Left forelimb (tissue), 1 donor: ENCODE results near the gene MCTP1.

Source experiments
- DNase-seq: peaks from one replicate; pipeline ENCODE4 v3.0.0-alpha.2; 2018; ENCODE audit warnings: low spot score

Gene MCTP1

DNA sequence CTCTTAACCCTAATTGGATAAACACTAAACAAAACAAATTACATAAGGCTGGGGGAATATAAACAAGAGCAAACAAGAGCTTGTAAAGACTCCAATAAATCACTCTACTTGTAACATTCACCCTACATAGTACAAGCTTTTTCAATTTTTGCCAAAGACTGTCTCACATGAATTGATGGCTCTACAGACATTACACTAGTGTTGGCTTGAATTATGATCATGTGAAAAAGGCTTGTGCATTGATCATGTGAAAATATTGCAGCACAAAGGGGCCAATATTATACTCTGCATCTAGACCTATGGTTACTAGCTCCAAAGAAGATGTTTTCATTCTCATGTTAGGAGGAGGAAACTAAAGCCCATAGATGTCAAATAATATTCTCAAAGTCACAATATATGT lies 212.6 kb downstream of the MCTP1 start:
- DNase-seq = no peak

DNA sequence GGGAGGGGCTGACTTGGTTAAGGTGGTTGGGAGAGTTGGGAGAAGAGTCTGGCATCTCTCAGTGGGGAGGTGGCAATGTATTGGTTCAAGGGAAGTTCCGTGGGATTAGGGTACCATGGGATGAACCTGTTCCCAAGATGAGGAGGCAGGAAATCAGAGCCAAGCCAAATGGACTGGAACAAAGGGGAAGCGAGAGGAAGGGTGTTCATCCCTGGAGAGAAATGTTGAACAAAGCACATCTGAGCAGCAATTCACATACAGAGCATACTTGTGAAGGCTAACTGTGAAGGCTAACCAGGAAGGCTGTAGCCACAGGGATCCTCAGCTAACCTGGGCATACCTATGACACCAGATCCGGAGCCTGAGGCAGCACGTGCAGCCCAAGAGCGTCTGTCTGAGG lies 214.0 kb downstream of the MCTP1 start:
- DNase-seq = no peak

DNA sequence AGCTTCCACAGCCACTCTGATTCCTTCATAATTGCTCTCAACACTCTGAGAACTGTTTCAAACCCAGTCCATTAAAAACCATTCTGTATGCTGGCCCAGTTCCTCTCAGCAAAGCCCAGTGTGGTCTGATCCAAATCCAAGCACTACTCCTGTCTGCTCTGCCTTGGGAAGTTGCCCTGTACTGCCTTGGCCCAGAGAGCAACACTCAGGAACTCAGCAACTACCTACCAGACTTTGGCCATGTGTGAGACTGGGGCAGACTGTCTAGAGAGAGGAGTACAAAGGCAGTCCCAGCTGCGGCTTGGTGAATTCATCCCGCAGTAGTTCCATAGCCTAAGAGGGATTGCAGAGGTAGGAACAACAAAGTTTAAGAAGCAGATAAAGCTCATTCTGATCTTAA lies 214.4 kb downstream of the MCTP1 start:
- no peak for DNase-seq

DNA sequence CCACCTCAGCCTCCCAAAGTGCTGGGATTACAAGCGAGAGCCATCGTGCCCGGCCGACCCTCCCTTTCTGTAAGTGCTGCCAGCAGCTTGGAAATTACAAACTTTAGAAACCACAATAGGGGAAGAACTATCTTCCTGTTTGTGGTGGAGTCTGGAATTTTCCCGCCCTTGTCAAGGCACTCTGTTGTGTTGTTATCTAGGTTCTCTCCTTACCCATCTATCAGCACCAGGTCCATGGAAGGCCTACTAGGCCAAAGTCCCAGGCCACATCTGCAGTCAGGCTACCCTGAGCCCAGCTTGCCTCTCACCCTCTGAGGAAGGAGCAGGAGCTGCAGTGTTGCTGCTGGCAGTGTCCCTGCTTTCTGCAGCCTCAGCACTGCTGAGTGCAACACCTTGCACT lies 214.9 kb downstream of the MCTP1 start:
- DNase-seq = no peak

DNA sequence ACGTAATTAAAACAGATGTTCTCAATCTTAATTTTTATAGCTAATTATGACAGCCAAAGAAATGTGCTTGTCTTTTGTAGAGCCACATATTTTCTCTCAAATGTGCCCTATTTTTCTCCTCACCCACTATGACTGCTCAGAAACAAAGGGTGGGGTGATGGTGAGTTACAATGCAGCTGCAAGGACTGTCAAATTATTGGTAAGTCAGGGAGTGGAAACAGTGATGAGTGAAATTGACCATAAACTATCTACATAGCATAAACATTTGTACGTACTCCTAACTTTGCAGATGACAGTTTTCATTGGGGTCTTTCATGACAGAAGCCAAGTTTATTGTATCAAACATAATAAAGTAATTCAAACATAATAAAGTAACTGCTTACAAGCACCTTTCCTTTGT lies 215.9 kb downstream of the MCTP1 start:
- no peak for DNase-seq

DNA sequence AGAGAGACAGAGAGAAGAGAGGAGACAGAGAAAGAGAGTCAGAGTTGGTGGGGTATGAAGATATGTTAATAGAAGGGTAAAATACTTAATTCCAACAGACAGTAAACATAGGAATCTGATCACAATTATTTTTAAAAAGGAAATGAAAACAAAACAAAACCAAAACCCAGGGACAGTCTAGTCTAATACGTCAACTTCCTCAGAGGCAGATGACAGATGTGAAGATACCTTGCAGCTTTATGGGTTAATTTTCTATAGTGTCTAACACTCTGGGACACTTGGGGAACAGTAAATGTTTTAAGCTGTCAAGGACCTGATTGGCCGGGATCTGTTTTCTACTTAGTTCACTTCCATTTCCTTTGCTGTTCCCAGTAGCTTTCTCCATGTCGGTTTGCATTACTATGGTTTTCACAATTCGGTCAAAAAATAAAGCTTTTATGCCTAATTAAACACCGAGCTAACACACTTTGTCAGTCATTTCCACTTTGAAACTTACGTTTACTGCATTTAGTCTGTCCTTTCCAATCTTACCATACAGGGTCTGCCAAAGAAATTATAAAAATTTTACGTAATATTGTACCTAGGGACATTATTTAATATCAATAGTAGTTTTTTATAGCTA lies 216.5 kb downstream of the MCTP1 start:
- DNase-seq = no peak

DNA sequence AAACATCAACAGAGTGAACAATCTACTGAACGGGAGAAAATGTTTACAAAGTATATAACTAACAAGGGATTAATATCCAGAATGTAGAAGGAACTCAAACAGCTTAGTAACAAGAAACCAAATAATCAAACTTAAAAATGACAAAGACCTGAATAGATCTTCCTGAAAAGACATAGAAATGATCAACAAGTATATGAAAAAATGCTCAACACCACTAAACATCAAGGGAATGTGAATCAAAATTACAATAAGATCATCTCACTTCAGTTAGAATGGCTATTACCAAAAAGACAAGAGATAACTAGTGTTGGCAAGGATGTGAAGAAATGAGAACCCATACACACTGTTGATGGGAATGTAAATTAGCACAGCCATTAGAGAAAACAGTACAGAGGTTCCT lies 218.8 kb downstream of the MCTP1 start:
- DNase-seq = no peak

DNA sequence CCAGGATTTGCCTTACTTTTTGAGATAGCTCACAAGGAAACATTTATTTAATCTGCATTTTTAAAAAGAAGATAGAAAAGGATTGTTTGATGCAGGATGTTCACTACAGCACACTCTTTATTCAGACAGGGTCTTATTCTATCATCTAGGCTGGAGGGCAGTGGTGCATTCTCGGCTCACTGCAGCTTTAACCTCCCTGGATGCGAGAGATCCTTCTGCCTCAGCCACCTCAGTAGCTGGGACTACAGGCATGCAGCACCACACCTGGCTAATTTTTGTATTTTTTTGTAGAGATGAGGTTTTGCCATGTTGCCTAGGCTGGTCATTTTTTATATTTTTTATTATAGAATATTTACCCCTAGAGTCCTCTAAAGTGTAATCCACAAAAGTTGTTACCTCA lies 221.4 kb downstream of the MCTP1 start:
- DNase-seq = no peak

DNA sequence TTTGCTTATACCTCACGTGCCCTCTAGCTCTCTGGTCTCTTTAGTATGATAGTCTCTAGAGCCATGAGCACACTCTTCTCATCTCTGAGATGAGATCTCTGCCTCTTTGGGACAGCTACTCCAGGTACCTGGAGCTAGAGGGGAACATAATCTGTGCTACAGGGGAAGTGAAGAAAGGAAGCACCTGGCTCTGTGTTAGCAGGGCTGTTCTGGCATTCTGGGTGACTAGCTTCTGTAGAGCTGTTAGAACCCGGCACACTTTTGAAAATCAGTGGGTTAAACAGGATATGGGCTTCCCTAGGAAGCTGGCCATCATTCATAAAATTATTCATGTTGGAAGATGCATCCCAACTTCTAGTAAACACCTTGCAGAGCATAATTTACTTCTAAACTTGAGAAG lies 224.8 kb downstream of the MCTP1 start:
- no peak for DNase-seq

DNA sequence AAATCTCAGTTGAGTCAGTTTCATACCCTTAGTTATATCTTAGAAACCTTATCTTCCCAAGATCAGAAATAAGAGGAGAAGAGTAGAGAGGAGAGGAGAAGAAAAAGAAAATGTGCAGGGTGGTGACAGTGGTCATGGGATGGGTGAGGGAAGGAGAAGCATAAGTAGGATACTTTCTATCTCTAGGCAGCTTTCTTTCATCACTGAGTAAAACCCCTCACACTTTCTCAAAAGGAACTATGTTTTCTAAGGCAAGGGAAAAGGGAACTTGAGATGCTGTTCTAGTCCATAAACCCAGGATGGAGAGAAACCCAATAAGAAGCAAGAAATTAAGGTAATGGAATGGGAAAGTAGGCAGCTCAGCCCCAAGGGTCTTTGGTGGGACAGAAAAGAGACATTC lies 225.3 kb downstream of the MCTP1 start:
- no peak for DNase-seq

DNA sequence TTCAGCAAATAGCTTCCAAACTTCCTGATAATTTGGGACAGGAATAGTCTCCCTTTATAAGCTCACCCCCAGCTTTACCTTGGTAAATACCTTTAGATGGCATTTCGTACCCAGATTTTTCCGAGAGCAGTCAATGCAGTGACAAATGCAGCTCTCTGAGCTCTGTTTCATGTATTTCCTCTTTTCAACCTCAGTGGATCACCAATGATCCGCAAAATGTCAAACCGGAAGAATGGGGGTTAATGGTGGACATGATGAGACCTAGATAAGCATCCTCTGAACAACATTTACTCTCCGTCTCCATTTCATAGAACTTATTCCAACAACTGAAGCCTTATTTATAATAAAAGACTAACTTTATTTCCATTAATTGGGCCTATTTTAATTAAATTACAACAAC lies 227.3 kb downstream of the MCTP1 start:
- no peak for DNase-seq

DNA sequence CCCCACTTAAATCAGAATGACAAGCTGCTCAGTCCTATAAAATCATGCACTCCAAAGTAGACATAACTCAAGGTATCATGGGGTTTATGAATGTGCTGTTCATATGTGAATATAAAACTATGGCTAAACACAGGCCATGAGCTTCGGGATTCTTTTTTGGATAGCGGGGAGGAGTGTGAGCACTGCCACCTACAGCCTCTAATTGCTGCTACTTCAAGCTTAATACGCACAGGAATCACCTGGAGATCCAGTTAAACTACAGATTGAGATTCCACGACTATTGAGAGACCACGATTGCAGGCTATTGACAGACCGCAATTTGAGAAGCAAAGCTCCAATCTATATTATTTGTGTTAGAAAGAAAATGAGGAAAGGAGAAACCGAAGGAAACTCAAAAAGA lies 231.6 kb downstream of the MCTP1 start:
- no peak for DNase-seq

DNA sequence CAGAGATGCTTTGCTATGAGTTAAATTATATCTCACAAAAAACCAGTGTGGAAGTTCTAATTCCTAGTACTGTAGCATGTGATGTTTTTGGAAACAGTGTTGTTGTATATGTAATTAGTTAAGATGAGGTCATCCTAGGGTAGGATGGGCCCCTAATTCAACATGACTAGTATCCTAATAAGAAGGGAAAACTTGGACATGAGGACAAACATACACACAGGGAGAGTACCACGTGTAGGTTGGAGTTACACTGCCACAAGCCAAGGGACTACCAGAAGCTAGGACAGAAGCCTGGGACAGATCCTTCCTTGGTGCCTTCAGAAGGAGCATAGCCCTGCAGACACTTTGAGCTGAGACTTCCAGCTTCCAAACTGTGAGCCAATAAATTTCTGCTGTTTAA lies 234.2 kb downstream of the MCTP1 start:
- no peak for DNase-seq

DNA sequence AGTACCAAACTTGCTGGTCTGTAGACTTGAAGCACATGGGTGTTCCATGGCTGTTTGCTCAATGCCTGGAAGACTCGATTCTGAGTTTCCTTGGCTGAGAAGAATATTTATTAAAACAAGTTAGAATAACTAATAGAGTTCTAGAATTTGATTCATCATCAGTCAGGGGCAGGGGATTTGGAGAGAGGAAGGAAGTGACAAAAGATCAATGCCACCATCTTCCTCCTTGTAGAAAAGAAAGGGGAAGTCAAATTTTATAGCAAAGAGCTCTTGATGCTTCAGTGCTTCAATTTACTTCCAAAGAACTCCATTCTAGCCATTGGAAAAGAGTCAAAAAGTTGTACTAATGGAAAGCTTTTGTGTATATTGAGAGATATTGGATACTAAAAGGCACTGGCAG lies 236.3 kb downstream of the MCTP1 start:
- no peak for DNase-seq

DNA sequence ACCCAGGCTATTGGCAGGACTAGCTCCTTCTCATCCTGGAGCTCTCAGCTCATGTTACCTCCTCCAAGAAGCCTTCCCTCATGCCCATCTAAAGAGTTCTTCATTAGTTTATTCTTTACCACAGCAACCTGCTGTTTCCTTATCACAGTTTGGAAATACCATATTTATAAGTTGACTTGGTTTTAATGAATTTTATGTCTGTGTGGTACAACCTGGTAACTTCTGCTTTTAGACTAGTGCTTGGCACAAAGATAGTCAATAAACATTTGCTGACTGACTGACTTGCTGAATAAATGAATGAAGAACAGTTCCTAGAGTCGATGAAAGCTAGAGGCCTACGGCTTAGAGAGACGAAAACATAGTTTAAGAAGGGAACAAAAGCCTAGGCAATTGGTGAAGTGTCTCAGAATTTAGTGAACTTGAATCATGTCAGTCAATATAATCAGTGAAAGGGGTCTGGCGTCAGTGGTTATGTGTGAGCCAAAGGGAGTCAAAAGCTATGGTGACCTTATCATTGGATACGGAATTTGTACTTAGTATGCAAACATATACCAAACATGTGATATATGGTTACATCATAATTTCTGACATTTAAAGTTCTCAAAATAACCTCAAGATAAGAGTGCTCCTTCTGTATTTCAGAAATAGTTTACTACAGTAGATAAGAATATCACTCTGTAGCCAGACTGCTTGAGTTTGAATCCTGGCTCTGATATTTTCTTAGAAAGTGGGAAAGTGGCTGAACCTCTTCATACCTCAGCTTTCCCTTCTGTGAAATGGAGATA lies 239.5 kb downstream of the MCTP1 start:
- DNase-seq = no peak

DNA sequence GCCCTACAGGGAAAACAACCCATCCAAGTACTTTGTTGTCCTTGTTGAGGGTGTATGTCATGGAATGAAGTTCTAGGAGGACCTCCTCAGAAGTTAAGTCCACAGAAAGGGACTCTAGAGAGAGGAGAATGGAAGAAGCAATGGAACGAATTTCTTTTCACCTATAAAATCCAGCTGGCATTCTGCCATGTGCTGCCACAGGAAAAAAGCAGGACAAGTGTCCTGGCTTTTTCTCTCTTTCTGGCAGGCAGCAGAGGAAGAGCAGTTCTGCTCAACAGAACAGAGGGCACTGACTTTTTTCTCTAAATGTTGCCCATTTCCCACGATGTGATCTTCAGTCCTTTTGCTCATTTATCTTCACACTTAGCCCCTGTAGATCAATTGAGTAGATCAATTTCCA lies 240.8 kb downstream of the MCTP1 start:
- DNase-seq = no peak

DNA sequence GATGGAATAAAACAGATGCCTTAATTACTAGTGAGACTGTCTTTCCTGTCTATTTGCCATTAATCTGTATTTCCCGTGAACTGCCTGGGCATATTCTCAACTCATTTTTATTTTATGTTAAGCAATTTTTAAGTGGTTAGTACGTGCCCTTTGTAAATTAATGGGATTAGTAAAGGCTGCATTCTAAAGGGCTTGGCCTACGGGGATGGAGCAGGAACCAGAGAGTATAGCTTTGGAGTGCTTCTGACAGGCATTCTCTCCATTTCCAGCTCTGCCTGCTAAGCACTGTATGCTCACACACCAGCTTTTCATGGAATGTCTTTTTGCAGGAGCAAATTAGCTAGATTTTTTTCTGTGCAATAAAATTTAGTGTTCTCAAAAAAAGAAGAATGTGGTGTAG lies 241.2 kb downstream of the MCTP1 start:
- DNase-seq = no peak

DNA sequence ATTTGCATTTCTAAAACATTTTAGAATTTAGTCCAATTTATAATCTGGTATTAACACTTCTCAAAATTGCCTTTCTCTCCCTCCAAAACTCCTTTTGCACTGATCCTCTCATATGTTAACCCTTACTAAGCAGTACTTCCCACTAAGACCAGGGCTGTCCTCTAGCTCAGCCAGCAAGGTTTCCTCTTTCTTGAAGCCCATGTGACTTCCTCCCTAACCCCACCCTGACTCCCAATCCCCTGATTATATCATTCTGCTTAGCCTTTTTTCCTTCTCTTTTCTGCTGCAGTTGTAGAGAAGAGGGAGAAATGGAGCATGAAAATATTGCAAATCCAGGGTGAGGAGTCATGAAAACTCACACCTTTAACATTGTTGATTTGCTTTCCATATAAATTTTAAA lies 241.7 kb downstream of the MCTP1 start:
- no peak for DNase-seq

DNA sequence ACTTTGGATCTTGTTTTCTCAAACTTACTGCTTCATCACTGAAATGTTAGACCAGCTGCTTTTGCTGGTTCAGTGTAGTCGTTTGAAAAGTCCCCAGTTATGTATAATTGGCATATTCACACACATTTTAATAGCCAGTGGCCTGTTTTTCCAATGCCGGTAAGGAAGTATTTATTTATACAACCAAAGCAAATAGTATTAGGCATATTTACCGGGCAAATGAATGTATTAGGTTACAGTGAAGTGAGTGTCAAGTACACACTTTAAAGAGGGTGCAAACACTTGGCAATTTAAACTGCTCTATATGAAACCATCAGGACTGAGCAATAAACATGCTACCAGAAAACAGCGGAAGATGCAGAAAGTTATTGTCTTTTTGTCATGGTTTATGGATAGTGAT lies 242.9 kb downstream of the MCTP1 start:
- no peak for DNase-seq

DNA sequence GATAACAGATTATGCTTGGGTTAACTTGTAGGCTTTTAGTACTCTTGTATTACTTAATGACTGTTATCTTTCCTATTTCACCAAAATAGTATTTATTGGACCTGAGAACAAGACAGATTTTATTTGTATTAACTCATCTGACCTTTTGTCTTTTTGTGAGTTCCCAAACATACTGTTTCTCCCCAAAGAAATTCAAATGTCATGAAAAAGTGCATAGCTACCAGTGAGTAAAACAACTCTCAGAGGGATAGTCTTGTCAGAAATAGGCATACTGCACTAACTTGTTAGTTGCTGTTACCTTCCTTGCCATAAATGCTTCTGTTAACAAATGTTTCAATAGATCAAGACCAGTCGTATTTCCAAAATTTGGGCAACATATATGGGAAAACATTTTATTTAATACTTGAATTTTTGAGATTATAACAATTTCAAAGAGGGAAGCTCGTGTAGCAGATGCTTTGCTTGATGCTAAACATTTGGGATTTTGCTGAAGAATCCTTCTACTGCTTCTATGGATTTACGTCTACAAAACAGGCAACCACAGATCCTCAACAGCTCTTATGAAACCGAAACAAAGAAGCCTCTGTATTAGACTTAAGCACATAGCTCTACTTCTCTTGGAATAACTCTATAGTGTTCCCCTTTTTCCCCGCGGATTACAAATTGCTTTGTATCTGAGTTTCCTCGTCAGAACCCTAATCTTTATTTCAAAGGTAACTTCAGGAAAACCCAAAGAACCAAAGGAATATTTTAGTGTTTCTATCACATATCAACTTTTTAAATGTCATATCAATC lies 248.8 kb downstream of the MCTP1 start:
- no peak for DNase-seq

DNA sequence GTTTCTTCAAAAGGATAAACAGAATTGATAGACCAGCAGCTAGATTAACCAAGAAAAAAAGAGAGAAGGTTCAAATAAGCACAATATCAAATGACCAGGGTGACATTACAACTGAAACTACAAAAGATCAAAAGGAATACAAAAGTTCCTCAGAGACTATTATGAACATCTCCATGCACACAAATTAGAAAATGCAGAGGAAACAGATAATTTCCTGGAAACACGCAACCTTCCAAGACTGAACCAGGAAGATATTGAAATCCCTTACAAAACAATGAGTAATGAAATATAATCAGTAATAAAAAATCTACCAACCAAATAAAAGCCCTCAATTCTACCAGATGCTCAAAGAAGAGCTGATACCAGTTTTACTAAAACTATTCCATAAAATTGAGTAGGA lies 252.1 kb downstream of the MCTP1 start:
- no peak for DNase-seq

DNA sequence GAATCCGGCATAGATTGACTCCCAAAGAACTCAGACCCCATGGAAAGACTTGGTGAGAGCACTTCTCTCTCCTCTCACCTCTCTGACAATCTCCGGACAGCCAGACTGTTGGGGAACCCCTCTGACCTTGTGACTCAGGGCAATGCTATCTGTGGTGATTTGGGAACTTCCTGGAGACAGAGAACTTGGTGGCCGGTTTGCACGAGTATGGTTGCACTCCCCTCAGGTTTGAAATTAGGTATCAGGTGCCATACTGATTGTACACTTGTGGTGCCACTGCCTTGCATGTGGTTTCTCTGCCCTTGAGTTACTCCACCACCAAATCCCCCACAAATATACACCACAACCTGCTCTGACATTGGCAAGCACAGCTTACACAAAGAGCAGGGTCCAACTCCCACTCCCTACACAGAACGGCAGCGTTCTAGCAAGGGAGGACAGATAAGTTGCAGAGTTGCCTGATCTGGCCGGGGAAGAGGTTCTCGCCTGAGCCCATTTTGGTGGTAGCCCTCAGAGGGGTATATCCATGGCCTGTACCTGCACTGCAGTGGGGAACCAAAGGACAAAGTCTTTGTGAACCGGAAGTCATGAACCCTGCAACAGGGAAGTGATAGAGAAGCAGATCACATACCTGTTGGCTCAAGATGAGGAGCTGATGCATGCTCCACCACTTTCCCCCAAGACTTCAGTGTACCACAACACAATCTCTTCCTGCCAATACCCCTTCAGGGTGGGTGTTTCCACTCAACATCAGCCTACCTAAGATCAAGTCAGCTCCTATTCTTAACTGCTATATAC lies 255.1 kb downstream of the MCTP1 start:
- no peak for DNase-seq
